Activated T-helper 17 cell treated with anti-CD3 and anti-CD28 coated beads, Interleukin-2, amount 50 U/mL, for 72 hours (primary cell): ENCODE data around the gene TNPO2. TPM values are rescaled to one million over a fixed set of nuclear protein-coding genes. Genes with fewer than 3 reads are reported as not detected.
"Not testable (repeated sequence)": the region's sequence is repeated elsewhere in the genome, so short reads cannot be mapped to it uniquely, and the experiment has no call there.

ENCODE experiments used
- ATAC-seq: fragments of 150-1000 bp; cut with Tn5 transposase; replicated peaks from 2 replicates; pipeline ENCODE4 v1.10.0; 2021; ENCODE audit warnings: mild to moderate bottlenecking, moderate library complexity
- H3K27ac Mint-ChIP-seq: one replicate; pipeline ENCODE4 v1.8.0; 2022; ENCODE audit warnings: mixed read lengths
- H3K27me3 Mint-ChIP-seq: one replicate; pipeline ENCODE4 v1.8.0; 2022; ENCODE audit warnings: mixed read lengths
- H3K36me3 Mint-ChIP-seq: one replicate; pipeline ENCODE4 v1.8.0; 2022; ENCODE audit warnings: low read depth, mild to moderate bottlenecking, mixed read lengths
- H3K4me1 Mint-ChIP-seq: one replicate; pipeline ENCODE4 v1.8.0; 2022; ENCODE audit warnings: mixed read lengths
- H3K4me3 Mint-ChIP-seq: one replicate; pipeline ENCODE4 v1.8.0; 2022; ENCODE audit warnings: mild to moderate bottlenecking, mixed read lengths
- H3K9me3 Mint-ChIP-seq: one replicate; pipeline ENCODE4 v1.8.0; 2022; ENCODE audit warnings: mixed read lengths
- total RNA-seq, 2 donors: library from RNA; stranded (reverse); gene quantifications; one replicate each; pipeline ENCODE4 v1.2.3, GENCODE V29; 2022

Gene TNPO2
- total RNA-seq, 2 donors from 2014 or later: 71.9 to 106 TPM

DNA sequence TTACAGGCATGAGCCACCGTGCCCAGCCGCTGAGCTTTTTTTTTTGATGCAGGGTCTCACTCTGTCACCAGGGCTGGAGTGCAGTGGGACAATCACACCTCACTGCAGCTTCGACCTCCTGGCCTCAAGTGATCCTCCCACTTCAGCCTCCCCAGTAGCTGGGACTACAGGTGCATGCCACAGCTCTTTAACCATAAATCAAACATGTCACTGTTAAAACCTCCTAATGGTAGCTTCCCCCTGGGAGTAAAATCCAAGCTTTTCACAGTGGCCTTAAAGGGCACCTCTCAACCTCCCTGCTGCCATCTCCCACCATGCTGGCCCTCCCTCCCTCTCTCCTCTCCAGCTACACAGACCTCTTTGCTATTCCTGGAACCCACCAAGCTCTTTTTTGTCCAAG is 37.9 kb downstream of the TNPO2 start:
- H3K27me3 Mint-ChIP-seq: no peaks in the 10 kb centered on the region
- no peak overlapping the region for H3K4me3 Mint-ChIP-seq
- no peak for ATAC-seq
- peaks cover 4% of the 10 kb centered on the region for H3K4me1 Mint-ChIP-seq
- peaks cover 9% of the 10 kb centered on the region for H3K36me3 Mint-ChIP-seq
- peak overlapping the region; percentile 5 for H3K27ac Mint-ChIP-seq
- H3K9me3 Mint-ChIP-seq: no peaks in the 10 kb centered on the region

DNA sequence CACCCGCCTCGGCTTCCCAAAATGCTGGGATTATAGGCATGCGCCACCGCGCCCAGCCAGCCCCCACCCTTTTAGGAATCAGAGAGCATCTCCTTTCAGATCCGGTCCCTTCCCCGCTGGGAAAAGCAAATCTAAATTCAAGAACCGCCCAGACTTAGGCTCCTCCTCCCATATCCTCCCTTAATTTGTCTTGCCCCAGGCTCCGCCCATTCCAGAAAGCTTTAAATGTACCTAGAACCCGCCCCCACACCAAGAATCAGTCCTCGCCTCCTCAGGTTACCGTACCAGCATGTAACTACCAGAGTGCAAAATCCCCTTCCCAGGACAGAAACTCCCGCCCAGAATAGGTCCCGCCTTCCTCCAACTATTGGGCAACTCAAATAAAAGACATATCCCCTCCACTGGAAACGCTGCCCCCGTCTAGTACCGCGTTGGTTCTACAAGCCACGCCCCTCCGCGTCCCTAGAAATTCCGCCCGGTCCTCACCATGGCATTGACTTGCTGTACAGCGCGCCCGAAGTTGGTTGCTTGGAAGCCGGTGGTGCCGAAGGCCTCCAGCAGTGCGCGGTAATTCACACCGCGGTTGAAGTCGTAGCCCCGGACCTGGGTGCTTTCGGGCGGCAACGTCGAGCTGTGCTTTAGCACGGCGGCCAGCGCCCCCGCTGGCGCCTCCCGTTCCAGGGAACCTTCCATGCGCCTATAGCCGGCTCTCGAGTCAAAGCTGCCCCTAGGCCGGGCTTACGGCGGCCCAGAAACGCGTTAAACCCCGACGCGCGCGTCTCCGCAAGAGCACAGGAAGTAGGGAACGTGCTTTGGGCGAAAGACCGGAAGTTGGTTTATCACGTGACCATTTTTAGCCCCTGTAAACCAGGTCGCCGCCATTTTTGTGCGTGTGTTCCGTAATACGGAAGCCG is 42.4 kb downstream of the TNPO2 start, which contains the start of gene DHPS:
DHPS (minus strand) TSS at position 807 of the 914 bp plus-strand sequence; CDS start at position 693, 114 bp downstream.
- peak within 1 kb of the TSS; percentile 92 for H3K4me3 Mint-ChIP-seq
- peaks cover 53% of the 10 kb centered on the region for H3K36me3 Mint-ChIP-seq
- H3K27ac Mint-ChIP-seq: peak within 1 kb of the TSS; percentile 85
- H3K27me3 Mint-ChIP-seq: no peaks in the 10 kb centered on the region
- H3K9me3 Mint-ChIP-seq: no peaks in the 10 kb centered on the region
- ATAC-seq: peak; percentile 87
- H3K4me1 Mint-ChIP-seq: peaks cover 11% of the 10 kb centered on the region

DNA sequence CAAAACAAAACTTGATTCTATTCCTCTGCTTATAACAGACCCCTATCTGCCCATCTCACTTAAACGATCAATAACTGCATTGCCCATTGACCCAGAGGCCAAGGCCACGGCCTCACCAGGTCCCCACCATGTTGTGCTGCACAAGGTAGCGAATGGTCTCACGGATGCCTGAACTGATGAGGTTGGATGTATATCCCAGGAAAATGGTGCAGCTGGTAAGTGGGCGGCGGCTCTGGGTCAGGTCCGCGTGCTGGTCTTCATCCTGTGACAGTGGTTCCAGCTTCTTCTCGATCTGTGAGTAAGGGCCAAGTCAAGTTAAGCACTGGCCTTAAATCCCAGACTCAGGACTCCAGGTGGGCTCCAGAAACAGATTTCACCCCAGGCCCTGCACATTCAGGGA is 43.7 kb downstream of the TNPO2 start:
- Mint-ChIP-seq H3K36me3 (peaks cover 66% of the 10 kb centered on the region), H3K4me3 (peak overlapping the region; percentile 92), H3K9me3 (no peaks in the 10 kb centered on the region), H3K27me3 (no peaks in the 10 kb centered on the region), H3K4me1 (peaks cover 14% of the 10 kb centered on the region), H3K27ac (no peak overlapping the region)
- ATAC-seq: no peak

DNA sequence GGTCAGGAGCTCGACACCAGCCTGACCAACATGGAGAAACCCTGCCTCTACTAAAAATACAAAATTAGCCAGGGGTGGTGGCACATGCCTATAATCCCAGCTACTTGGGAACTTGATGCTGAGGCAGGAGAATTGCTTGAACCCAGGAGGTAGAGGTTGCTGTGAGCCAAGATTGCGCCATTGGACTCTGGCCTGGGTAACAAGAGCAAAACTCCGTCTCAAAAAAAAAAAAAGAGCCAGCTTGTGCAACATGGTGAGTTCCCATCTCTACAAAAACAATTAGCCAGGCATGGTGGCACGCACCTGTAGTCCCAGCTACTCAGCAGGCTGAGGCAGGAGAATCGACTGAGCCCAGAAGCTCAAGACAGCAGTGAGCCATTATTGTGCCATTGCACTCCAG is 45.7 kb downstream of the TNPO2 start:
- not testable (repeated sequence) for H3K27me3 Mint-ChIP-seq, H3K27ac Mint-ChIP-seq, H3K4me3 Mint-ChIP-seq, ATAC-seq, H3K9me3 Mint-ChIP-seq
- peaks cover 86% of the 10 kb centered on the region for H3K36me3 Mint-ChIP-seq
- peaks cover 14% of the 10 kb centered on the region for H3K4me1 Mint-ChIP-seq

DNA sequence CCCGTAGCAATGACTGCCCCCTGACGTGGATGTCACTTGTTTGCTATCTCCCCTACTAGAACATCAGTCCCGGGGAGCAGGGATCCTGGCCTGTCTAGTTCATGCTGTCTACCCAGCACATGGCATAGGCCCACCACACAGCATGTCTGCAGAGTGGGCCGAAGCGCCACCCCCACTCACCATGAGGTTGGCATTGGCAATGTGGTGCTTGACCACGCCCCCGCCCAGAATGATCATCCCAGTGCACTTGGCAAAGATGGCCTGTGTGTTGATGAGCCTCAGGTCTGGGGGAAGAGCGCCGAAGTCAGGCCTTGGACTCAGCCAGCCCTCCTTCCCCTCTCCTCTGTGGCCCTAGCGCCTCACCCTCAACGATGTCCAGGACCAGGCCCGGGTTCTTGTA is 46.8 kb downstream of the TNPO2 start:
- H3K27me3 Mint-ChIP-seq: no peaks in the 10 kb centered on the region
- H3K9me3 Mint-ChIP-seq: no peaks in the 10 kb centered on the region
- no peak for ATAC-seq
- H3K4me1 Mint-ChIP-seq: peaks cover 18% of the 10 kb centered on the region
- peak overlapping the region; percentile 66 for H3K27ac Mint-ChIP-seq
- no peak overlapping the region for H3K4me3 Mint-ChIP-seq
- H3K36me3 Mint-ChIP-seq: peaks cover 97% of the 10 kb centered on the region

DNA sequence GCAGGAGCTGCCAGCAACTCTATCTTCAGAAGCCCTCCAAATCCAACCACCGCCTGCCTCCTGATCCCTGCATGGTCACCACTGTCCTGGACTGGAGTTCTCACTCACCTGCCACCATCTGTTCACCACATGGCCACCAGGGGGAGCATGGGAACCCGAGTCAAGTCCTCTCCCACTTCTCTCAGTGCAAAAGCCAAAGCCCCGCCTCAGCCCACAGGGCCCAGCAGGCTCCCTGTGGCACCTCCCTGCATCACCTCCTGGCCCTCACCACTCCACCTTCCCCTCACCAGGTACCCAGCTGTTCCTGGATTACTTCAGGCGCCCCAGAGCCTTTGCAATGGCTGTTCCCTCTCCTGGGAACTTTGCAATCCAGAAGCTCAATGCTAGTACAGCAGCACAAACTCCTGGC is 47.3 kb downstream of the TNPO2 start:
- Mint-ChIP-seq H3K27ac (peak overlapping the region; percentile 66), H3K36me3 (peaks cover 97% of the 10 kb centered on the region), H3K9me3 (no peaks in the 10 kb centered on the region), H3K4me3 (no peak overlapping the region), H3K27me3 (no peaks in the 10 kb centered on the region), H3K4me1 (peaks cover 20% of the 10 kb centered on the region)
- ATAC-seq: peak; percentile 42

DNA sequence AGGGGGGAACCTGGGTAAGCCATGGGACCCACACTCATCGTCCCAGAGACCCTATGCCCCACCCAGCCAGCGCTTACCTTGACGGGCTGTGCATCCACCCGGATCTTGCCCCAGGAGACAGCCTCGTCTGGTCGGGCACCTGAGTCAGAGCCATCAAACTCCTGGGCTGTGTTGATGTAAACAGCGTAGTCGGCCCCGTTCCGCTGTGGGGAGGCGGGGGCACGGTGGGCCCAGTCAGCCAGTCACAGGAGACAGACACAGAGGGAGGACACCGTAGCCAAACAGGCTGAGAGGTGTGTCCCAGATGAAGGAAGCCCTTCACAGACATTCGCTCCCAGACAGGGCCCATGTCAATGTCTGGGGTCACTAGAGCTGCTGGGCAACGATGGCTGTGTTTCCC is 47.8 kb downstream of the TNPO2 start:
- H3K9me3 Mint-ChIP-seq: no peaks in the 10 kb centered on the region
- ATAC-seq: no peak

DNA sequence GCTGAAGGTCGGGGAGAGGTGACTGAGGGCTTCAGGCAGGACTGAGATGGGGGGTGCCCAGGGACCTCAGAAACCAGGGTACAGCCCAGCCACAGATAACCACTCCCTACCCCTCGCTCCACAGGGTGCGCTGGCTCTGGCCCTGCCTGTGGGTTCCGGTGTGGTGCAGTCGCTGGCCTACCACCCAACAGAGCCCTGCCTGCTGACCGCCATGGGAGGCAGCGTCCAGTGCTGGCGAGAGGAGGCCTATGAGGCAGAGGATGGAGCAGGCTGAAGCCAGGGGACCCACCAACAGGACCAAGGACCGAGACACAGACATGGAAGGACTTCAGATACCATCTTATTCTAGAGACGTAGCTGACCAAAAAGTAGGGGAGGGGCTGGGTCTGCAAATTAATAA is 48.3 kb downstream of the TNPO2 start:
- H3K27me3 Mint-ChIP-seq: no peaks in the 10 kb centered on the region
- H3K4me1 Mint-ChIP-seq: peaks cover 16% of the 10 kb centered on the region
- no peaks in the 10 kb centered on the region for H3K9me3 Mint-ChIP-seq
- no peak overlapping the region for H3K27ac Mint-ChIP-seq
- ATAC-seq: no peak
- no peak overlapping the region for H3K4me3 Mint-ChIP-seq
- peaks cover 95% of the 10 kb centered on the region for H3K36me3 Mint-ChIP-seq

More for the DNA sequence above, 47.8 kb downstream of the TNPO2 start:
- Mint-ChIP-seq H3K27ac (peak overlapping the region; percentile 66), H3K27me3 (no peaks in the 10 kb centered on the region), H3K4me1 (peaks cover 18% of the 10 kb centered on the region), H3K4me3 (no peak overlapping the region), H3K36me3 (peaks cover 95% of the 10 kb centered on the region)

DNA sequence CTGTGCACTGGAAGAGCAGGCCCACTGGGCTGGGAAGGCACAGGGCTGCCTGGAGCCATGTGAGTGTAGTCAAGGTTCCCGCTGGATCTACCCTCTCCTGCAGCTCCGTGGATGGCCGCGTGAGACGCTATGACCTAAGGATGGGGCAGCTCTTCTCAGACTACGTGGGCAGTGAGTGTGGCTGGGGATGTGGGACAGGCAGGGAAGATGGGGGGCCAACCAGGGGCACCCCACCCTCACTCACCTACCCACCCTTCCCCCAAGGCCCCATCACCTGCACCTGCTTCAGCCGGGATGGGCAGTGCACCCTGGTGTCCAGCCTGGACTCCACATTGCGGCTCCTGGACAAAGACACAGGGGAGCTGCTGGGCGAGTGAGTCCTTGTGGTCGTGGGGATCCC is 51.0 kb downstream of the TNPO2 start:
- Mint-ChIP-seq H3K27me3 (no peaks in the 10 kb centered on the region), H3K36me3 (peaks cover 96% of the 10 kb centered on the region), H3K4me3 (no peak overlapping the region), H3K9me3 (no peaks in the 10 kb centered on the region), H3K4me1 (peaks cover 16% of the 10 kb centered on the region), H3K27ac (no peak overlapping the region)
- no peak for ATAC-seq

DNA sequence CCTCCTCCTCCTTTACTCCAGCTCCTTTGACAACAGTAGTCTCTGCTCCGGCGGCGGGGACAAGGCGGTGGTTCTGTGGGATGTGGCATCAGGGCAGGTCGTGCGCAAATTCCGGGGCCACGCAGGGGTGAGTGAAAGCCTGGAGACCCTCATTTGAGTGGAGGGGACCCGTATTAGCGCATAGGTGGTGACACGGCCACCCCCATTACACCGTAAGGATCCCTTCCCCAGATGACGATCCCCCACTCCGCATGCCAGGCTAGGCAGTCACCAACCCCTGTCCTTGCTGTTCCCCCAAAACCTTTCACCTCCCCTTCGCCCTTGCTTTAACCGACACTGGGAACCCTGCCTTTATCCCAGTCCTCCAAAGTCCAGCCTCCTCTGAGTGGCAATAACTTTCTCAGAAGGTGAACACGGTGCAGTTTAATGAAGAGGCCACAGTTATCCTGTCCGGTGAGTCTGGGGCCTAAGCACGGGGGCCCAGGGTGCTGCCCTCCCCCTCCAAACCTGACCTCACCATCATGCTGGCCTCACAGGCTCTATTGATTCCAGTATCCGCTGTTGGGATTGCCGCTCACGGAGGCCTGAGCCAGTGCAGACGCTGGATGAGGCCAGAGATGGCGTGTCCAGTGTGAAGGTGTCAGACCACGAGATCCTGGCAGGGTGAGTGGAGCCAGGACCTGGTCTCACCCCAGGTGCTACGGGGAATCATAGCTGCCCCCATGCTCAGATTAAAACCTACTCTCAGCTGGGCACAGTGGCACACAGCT is 53.4 kb downstream of the TNPO2 start:
- Mint-ChIP-seq H3K9me3 (no peaks in the 10 kb centered on the region), H3K36me3 (peaks cover 96% of the 10 kb centered on the region)

DNA sequence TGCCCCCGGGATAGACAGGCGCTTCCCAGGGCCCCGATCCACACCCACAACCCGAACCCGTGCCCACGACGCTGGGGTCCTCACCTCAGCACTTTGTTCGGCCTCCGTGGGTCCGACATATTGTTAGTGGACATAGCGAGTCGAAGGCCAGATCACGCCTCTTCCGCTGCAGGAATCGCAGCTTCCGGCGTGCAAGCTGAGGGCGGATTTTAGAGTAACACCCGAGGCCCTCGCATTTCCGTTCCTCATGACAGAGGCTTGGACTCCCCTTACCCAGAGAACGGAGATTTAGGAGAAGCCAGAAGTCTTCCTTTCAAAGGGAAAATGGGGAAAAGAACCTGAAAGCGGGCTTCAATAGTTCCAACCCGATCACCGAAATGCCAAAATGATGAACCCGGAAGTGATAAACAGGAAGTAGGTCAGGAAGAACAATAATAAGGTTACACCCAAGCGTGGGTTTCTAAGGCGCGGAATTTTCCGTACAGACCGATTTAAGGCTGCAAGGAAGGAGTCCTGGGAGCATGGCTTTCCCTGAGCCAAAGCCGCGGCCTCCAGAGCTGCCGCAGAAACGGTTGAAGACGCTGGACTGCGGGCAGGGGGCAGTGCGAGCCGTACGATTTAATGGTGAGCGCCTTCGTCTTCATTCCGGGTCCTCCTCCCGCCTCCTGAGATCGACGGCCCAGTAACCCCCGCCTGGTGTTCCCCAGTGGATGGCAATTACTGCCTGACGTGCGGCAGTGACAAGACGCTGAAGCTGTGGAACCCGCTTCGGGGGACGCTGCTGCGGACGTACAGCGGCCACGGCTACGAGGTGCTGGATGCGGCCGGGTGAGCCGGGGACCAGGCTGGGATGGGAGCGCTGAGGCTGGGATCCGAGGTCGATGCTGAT is 54.2 kb downstream of the TNPO2 start:
- Mint-ChIP-seq H3K27me3 (no peaks in the 10 kb centered on the region), H3K4me1 (peaks cover 6% of the 10 kb centered on the region), H3K4me3 (peak overlapping the region; percentile 92), H3K9me3 (no peaks in the 10 kb centered on the region), H3K36me3 (peaks cover 96% of the 10 kb centered on the region), H3K27ac (peak overlapping the region; percentile 99)
- ATAC-seq: peak; percentile 30

More for the DNA sequence above, 53.4 kb downstream of the TNPO2 start:
- H3K4me3 Mint-ChIP-seq: peak overlapping the region; percentile 92
- H3K4me1 Mint-ChIP-seq: peaks cover 6% of the 10 kb centered on the region
- no peak for ATAC-seq
- peak overlapping the region; percentile 99 for H3K27ac Mint-ChIP-seq
- no peaks in the 10 kb centered on the region for H3K27me3 Mint-ChIP-seq

DNA sequence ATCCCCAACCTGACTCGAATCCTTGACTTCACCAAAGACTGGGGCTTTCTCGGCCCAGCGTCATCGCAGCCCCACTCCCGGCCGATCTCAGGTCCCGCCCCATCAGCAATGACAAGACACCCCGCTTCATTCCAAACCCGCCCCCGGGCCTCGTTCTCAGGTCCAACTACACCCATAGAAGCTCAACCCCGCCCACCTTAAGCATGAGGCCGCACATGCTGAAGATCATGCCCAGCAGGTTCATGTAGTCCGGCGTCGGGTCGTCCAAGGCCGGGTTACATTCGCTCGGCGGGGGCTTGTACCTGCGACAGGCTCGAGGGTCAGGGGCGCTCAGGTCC is 54.8 kb downstream of the TNPO2 start:
- Mint-ChIP-seq H3K27me3 (no peaks in the 10 kb centered on the region), H3K4me1 (peaks cover 6% of the 10 kb centered on the region), H3K36me3 (peaks cover 96% of the 10 kb centered on the region), H3K4me3 (peak overlapping the region; percentile 92), H3K9me3 (no peaks in the 10 kb centered on the region), H3K27ac (peak overlapping the region; percentile 99)
- ATAC-seq: peak; percentile 18

DNA sequence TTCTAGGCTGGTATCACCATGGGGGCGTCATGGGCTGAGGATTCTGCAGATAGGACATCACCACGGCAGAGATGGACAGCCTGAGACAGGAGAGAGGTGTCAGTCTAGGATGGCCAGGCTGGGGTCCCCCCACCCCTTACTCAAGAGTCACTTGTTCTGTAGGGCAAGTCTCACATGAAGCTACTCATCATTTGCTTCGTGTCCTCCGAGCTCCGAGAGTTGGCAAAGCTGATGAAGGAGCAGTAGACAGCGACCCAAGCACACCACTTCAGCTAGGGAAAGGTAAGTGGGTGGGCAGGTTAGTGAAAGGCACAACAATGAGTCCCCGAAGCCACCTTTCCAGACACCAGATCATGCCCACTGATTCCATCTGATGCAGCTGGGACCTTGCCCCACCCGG is 55.4 kb downstream of the TNPO2 start:
- H3K27ac Mint-ChIP-seq: peak overlapping the region; percentile 99
- H3K27me3 Mint-ChIP-seq: no peaks in the 10 kb centered on the region
- no peak for ATAC-seq
- H3K36me3 Mint-ChIP-seq: peaks cover 96% of the 10 kb centered on the region
- peak overlapping the region; percentile 92 for H3K4me3 Mint-ChIP-seq
- no peaks in the 10 kb centered on the region for H3K9me3 Mint-ChIP-seq
- H3K4me1 Mint-ChIP-seq: peaks cover 6% of the 10 kb centered on the region

DNA sequence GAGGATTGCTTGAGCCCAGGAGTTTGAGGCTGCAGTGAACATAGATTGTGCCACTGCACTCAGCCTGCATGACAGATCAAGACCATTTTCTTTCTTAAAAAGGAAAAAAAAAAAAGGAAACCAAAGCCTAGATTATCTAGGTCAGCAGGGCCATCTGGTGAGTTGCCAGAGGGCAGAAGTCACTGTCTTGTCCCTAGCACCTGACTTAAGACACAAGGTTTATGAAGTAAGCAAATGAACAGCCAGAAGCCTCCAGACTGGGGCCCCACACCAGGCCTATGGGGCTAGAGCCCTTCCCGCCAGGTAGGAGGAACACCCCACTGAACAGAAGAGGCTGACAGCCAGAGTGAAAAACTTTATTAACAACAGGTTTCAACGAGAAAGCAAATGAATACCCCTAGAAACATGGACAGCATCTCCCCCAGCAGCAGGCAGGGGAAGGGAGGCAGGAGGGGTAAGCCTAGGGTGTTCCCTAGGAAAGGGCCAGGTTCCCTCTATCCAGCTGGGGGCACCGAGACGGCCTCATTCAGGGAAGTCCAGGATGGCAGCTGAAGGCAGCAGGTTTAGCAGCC is 55.9 kb downstream of the TNPO2 start:
- peak overlapping the region; percentile 92 for H3K4me3 Mint-ChIP-seq
- H3K27ac Mint-ChIP-seq: peak overlapping the region; percentile 99
- no peaks in the 10 kb centered on the region for H3K9me3 Mint-ChIP-seq
- H3K4me1 Mint-ChIP-seq: peaks cover 6% of the 10 kb centered on the region
- no peak for ATAC-seq
- H3K27me3 Mint-ChIP-seq: no peaks in the 10 kb centered on the region
- H3K36me3 Mint-ChIP-seq: peaks cover 96% of the 10 kb centered on the region
